Neural progenitor cell (in vitro differentiated cells): ENCODE measurements around the gene CPD. TPM values are rescaled to one million over a fixed set of nuclear protein-coding genes. Genes with fewer than 3 reads are reported as not detected.
A peak's percentile ranks its signal among the peaks of the same experiment; 100 is the strongest.

Source experiments
- DNase-seq: peaks from one replicate; pipeline ENCODE4 v3.0.0-alpha.2; 2016; ENCODE audit warnings: low spot score
- H2AFZ ChIP-seq: fragments of 200-600 bp; sonication (generic); replicated peaks from 2 replicates; pipeline ENCODE4 v1.6.1; 2016; ENCODE audit warnings: antibody characterized with exemption
- H3F3A ChIP-seq: fragments of 200-600 bp; sonication (generic); 2 replicates; pipeline ENCODE4 v1.6.1; 2016; ENCODE audit warnings: antibody characterized with exemption, low read depth
- H3K27ac ChIP-seq: fragments of 200-600 bp; sonication (generic); 2 replicates; pipeline ENCODE4 v1.5.1; 2016; ENCODE audit warnings: mild to moderate bottlenecking
- H3K27me3 ChIP-seq: fragments of 200-600 bp; sonication (generic); 2 replicates; pipeline ENCODE4 v1.6.1; 2016; ENCODE audit warnings: mild to moderate bottlenecking, moderate library complexity
- H3K36me3 ChIP-seq: fragments of 200-600 bp; sonication (generic); 2 replicates; pipeline ENCODE4 v1.5.1; 2016
- H3K4me1 ChIP-seq: fragments of 200-600 bp; sonication (generic); 2 replicates; pipeline ENCODE4 v1.6.1; 2016; ENCODE audit warnings: mixed run types
- H3K4me2 ChIP-seq: fragments of 200-600 bp; sonication (generic); 2 replicates; pipeline ENCODE4 v1.6.1; 2016
- H3K4me3 ChIP-seq: fragments of 200-600 bp; sonication (generic); 2 replicates; pipeline ENCODE4 v1.5.1; 2016
- H3K79me2 ChIP-seq: fragments of 200-600 bp; sonication (generic); 2 replicates; pipeline ENCODE4 v1.6.1; 2016; ENCODE audit warnings: low read depth
- H3K9ac ChIP-seq: fragments of 200-600 bp; sonication (generic); 2 replicates; pipeline ENCODE4 v1.6.1; 2016
- H3K9me3 ChIP-seq: fragments of 200-600 bp; sonication (generic); 2 replicates; pipeline ENCODE4 v1.5.1; 2016; ENCODE audit warnings: low read depth
- H4K20me1 ChIP-seq: fragments of 200-600 bp; sonication (generic); 2 replicates; pipeline ENCODE4 v1.6.1; 2016; ENCODE audit warnings: low read depth
- H3K27ac Mint-ChIP-seq: 3 replicates; pipeline ENCODE4 v1.8.0; 2021; ENCODE audit warnings: mixed read lengths
- H3K27me3 Mint-ChIP-seq: 2 replicates; pipeline ENCODE4 v1.8.0; 2022; ENCODE audit warnings: low read depth, mild to moderate bottlenecking, inconsistent platforms, moderate library complexity, mixed read lengths; ENCODE audit not compliant: insufficient read depth
- H3K36me3 Mint-ChIP-seq: 3 replicates; pipeline ENCODE4 v1.8.0; 2021; ENCODE audit warnings: mixed read lengths
- H3K4me1 Mint-ChIP-seq: 3 replicates; pipeline ENCODE4 v1.8.0; 2021; ENCODE audit warnings: mixed read lengths
- H3K4me3 Mint-ChIP-seq: 3 replicates; pipeline ENCODE4 v1.8.0; 2021; ENCODE audit warnings: mild to moderate bottlenecking, moderate library complexity, mixed read lengths
- H3K9me3 Mint-ChIP-seq: 3 replicates; pipeline ENCODE4 v1.8.0; 2020; ENCODE audit warnings: mixed read lengths
- CTCF ChIP-seq: fragments of 200-600 bp; sonication (generic); IDR thresholded peaks from 2 replicates; pipeline ENCODE4 v1.5.1; 2017; ENCODE audit warnings: antibody characterized with exemption, mild to moderate bottlenecking
- EZH2 ChIP-seq: fragments of 200-600 bp; sonication (generic); IDR thresholded peaks from 2 replicates; pipeline ENCODE4 v1.6.1; 2017; ENCODE audit warnings: antibody characterized with exemption, mild to moderate bottlenecking, moderate library complexity
- EZH2phosphoT487 ChIP-seq: fragments of 200-600 bp; sonication (generic); IDR thresholded peaks from 2 replicates; pipeline ENCODE4 v1.6.1; 2017; ENCODE audit warnings: antibody characterized with exemption
- total RNA-seq: library from RNA; depleted of rRNA; stranded (reverse); fragments of >200 nt; gene quantifications from 2 replicates; pipeline ENCODE4 v1.2.3, GENCODE V29; 2015; ENCODE audit warnings: low replicate concordance

CPD gene
- 66.1 and 70.8 TPM in 2 replicates for total RNA-seq

DNA sequence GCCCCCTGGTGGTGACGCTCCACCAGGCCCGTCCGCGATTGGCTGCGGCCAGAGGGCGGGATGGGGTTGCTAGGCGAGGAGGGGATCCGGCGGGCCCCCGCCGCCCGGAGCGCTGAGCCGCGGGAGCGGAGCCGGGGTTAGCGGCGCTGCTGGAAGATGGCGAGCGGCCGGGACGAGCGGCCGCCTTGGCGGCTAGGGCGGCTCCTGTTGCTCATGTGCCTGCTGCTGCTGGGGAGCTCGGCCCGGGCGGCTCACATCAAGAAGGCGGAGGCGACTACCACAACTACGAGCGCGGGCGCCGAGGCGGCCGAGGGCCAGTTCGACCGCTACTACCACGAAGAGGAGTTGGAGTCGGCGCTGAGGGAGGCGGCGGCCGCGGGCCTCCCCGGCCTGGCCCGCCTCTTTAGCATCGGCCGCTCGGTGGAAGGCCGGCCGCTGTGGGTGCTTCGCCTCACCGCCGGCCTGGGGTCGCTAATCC, at the start of gene CPD:
CPD (plus strand) TSS at position 103 of the 478 bp plus-strand sequence; CDS start at position 157, 54 bp downstream.
- Mint-ChIP-seq H3K27me3 (peaks cover 10% of the 10 kb centered on the region), H3K4me3 (peak within 1 kb of the TSS; percentile 92), H3K4me1 (peaks cover 40% of the 10 kb centered on the region), H3K9me3 (no peaks in the 10 kb centered on the region), H3K27ac (peak within 1 kb of the TSS; percentile 28), H3K36me3 (no peaks in the 10 kb centered on the region)
- Histone ChIP-seq H3K4me1 (peaks cover 56% of the 10 kb centered on the region), H3F3A (peaks cover 17% of the 10 kb centered on the region), H3K4me3 (peak within 1 kb of the TSS; percentile 86), H3K9me3 (no peaks in the 10 kb centered on the region), H3K4me2 (peak within 1 kb of the TSS; percentile 90), H2AFZ (peak within 1 kb of the TSS; percentile 95), H3K79me2 (peaks cover 48% of the 10 kb centered on the region), H4K20me1 (peaks cover 47% of the 10 kb centered on the region), H3K9ac (peak within 1 kb of the TSS; percentile 58), H3K27me3 (peaks cover 29% of the 10 kb centered on the region), H3K27ac (no peak within 1 kb of the TSS), H3K36me3 (no peaks in the 10 kb centered on the region)
- TF ChIP-seq CTCF: no peak
- peak; percentile 98 for DNase-seq

- peaks cover 8% of the 10 kb centered on the region for H3K27me3 Mint-ChIP-seq
- H3K4me1 Mint-ChIP-seq: no peaks in the 10 kb centered on the region
- no peak overlapping the region for H3K27ac ChIP-seq
- no peak overlapping the region for H3K4me3 Mint-ChIP-seq
- no peaks in the 10 kb centered on the region for H3K4me1 ChIP-seq
- H4K20me1 ChIP-seq: no peaks in the 10 kb centered on the region
- no peak overlapping the region for H3K4me2 ChIP-seq
- no peak overlapping the region for H2AFZ ChIP-seq
- no peaks in the 10 kb centered on the region for H3K79me2 ChIP-seq
- no peak for TF ChIP-seq CTCF
- no peak for TF ChIP-seq EZH2
- TF ChIP-seq EZH2phosphoT487: no peak
- H3K27me3 ChIP-seq: no peaks in the 10 kb centered on the region
- H3K9me3 Mint-ChIP-seq: no peaks in the 10 kb centered on the region
- no peaks in the 10 kb centered on the region for H3F3A ChIP-seq
- H3K4me3 ChIP-seq: no peak overlapping the region
- DNase-seq: no peak
- H3K9ac ChIP-seq: no peak overlapping the region
- H3K9me3 ChIP-seq: no peaks in the 10 kb centered on the region
- no peaks in the 10 kb centered on the region for H3K36me3 ChIP-seq
- no peaks in the 10 kb centered on the region for H3K36me3 Mint-ChIP-seq
- H3K27ac Mint-ChIP-seq: no peak overlapping the region
Measured at GRCh38 chr17:30332057-30332542, 46.6 kb upstream of the CPD start.

DNA sequence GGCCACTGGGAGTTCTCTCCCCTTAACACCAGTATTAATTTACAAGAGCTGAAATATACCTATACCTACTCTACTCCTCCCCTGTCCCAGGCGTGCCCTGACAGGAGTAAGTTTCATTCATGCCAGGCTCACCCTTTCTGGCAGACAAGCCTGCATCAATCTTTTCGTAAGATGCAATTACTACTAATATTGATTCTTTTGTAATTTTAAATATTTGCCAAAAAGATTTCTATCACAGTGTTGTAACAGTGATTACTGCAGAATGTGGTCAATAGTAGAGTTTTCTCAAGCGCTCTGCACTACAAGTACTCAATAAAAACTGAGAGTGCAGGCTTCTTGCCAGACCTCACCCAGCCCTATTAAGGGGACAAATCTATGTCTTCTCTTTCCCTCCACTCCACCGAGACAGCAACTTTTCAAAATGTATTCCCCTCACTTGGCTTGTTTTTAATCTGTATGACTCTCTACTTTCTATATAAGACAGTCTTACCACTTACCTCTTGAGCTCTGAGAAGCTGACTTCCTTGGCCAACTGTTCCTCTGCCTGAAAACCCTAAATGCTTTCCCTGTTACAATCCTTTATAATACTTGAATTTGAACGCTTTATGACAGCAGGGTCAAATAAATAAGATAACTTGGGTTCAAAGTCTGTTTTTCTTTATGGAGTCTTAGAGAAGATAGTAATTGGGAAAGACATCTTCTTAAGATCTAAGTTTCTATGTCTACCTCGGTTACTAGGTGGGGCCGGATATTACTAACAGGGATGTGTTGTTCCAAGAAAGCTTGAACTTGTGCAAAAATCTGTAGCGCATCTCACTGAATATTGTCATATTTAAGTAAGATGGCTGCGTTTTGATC, 45.0 kb upstream of the CPD start, which contains the start of gene TMIGD1:
TMIGD1 (minus strand) TSS at position 555 of the 858 bp plus-strand sequence. CDS start 1,924 bp downstream, outside the sequence.
- no peak within 1 kb of the TSS for H3K27ac ChIP-seq
- H3K4me3 ChIP-seq: no peak within 1 kb of the TSS
- DNase-seq: no peak
- H3K36me3 ChIP-seq: no peaks in the 10 kb centered on the region
- no peaks in the 10 kb centered on the region for H3K9me3 Mint-ChIP-seq
- H3K4me2 ChIP-seq: no peak within 1 kb of the TSS
- H3K27ac Mint-ChIP-seq: no peak within 1 kb of the TSS
- H3K9ac ChIP-seq: no peak within 1 kb of the TSS
- TF ChIP-seq EZH2phosphoT487 (no peak), EZH2 (no peak), CTCF (no peak)
- peaks cover 7% of the 10 kb centered on the region for H3K27me3 Mint-ChIP-seq
- H3K9me3 ChIP-seq: no peaks in the 10 kb centered on the region
- no peaks in the 10 kb centered on the region for H3F3A ChIP-seq
- H3K4me1 ChIP-seq: no peaks in the 10 kb centered on the region
- no peak within 1 kb of the TSS for H2AFZ ChIP-seq
- no peak within 1 kb of the TSS for H3K4me3 Mint-ChIP-seq
- peaks cover 2% of the 10 kb centered on the region for H3K4me1 Mint-ChIP-seq
- H3K27me3 ChIP-seq: peaks cover 3% of the 10 kb centered on the region
- no peaks in the 10 kb centered on the region for H3K36me3 Mint-ChIP-seq
- H4K20me1 ChIP-seq: no peaks in the 10 kb centered on the region
- H3K79me2 ChIP-seq: no peaks in the 10 kb centered on the region
